GM19467 (cell line): ENCODE results near the gene IGFBP7.
"Not testable (repeated sequence)": the region's sequence is repeated elsewhere in the genome, so short reads cannot be mapped to it uniquely, and the experiment has no call there.

Source experiments
- ATAC-seq: cut with Tn5 transposase; IDR thresholded peaks from one replicate; pipeline ENCODE4 v1.9.1; 2021; ENCODE audit warnings: mild to moderate bottlenecking, moderate library complexity; ENCODE audit not compliant: unreplicated experiment

Gene IGFBP7

DNA sequence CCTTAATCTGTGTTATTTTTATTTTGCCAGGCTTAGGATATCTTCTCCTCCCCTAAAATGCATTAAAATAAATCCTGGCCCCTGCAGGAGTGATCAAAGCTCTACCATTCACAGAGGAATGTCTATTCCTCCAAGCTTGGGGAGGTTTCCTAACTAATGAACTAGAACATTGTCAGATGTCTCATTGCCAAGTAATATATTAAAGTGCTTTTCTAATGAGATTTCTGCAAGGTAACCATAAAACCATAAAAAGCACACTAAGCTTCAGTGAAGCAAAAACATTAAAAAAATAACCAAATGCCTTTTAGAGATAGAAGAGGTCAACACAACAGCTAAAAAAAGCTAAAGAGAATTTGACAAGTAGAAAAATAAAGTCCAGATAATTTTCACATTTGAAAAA, 34.8 kb downstream of the IGFBP7 start:
- ATAC-seq, result no peak

DNA sequence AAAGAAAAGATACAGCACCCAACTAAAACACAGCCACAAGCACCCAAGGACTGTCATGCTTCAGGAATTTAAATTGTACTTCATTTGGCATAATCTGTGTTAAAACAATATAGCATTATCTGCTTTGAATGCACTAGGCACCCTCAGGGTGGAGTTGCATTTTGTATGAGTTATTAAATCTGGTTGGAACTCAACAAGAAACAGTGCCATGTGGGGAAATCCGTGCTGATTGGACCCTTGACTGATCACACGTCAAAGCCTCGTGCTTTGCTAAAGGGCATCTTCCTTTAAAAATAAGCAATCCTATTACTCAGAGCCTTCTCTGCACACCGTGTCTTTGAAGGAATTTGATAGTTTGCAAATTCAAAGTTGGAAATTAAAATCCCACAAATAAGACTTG, 35.4 kb downstream of the IGFBP7 start:
- ATAC-seq, result no peak

DNA sequence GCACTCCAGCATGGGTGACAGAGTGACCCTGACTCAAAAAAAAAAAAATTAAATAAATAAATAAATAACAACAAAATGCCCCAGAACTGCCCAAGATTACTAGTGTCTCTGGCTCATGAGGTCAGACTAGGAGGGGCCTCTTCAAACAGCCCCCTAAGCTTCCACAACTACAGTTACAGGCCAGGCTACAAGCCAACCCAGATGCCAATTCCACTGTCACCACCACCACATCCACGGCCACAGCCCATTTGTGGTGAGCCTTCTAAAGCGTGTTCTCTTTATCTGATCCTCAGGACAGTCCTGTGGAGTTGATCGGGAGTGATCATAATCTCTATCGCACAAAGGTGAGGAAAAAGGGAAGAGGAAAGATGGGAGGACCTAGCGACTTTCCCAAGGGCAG, 36.6 kb downstream of the IGFBP7 start:
- no peak for ATAC-seq

DNA sequence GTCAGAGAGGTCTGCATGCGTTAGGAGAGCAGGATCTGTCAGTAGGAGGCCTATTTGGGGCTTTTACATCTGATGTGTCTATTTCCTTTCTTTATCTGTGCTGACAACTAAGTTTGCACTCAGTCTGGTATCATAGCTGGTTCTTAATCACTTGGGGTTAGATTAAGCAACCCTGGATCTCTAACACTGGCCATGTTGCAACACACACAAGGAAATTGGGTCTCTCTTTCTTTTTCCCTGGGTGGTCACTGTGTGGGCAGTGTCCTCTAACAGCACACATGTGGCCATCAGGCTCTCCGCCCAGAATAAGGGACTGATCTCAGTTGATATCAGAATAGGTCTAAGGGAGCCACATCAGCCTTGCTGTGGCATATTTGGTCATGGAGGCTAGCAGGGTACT, 38.9 kb downstream of the IGFBP7 start:
- ATAC-seq, result no peak

DNA sequence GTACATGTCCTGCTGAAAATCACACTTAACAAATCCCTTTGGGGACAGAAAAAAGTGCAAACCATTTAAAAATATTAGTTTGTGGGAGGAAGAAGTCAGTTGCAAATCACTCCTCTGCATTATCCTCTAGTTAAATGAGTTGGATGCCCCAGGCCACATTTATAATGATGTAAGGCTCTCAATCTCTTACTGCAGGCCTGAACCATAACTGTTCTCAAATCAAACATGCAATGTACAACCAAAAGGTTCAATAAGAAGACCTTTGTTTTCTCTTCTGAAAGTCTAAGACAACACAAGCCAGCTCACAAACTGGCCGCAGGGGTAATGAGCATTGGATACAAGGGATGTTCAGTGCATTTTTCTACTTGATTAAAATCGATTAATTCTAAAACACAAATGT, 39.7 kb downstream of the IGFBP7 start:
- no peak for ATAC-seq

DNA sequence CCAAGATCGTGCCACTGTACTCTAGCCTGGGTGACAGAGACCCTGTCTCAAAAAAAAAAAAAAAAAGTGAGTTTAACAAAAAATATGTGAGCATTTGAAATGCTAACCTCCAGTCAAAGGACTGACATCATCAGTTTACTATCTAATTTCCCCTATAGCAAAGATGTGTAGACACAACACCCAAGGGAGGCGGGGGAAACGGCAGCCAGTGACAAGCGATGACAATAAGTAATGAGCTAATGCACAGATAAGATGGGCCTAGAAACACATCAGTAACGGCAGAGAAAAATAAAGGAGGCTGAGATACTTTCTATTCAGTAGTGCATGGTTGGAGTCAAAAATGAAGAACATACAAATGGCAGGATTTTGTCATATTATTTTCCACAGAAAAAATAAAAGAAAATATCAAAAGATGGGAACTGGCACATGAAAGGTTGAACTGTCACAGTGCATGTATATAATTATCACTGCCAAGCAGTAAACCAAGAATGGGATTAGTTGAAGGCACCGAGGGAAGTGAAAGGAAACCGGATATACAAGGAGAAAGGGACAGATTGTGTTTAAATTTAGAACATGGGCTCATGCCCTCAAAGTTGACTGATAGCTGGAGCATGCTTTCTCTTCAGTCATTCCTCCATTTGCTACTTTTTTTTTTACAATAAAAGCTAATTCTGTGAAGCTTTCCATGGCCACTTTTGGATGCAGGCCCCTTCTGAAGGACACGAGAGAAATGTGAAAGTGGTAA, 41.8 kb downstream of the IGFBP7 start:
- no peak for ATAC-seq

DNA sequence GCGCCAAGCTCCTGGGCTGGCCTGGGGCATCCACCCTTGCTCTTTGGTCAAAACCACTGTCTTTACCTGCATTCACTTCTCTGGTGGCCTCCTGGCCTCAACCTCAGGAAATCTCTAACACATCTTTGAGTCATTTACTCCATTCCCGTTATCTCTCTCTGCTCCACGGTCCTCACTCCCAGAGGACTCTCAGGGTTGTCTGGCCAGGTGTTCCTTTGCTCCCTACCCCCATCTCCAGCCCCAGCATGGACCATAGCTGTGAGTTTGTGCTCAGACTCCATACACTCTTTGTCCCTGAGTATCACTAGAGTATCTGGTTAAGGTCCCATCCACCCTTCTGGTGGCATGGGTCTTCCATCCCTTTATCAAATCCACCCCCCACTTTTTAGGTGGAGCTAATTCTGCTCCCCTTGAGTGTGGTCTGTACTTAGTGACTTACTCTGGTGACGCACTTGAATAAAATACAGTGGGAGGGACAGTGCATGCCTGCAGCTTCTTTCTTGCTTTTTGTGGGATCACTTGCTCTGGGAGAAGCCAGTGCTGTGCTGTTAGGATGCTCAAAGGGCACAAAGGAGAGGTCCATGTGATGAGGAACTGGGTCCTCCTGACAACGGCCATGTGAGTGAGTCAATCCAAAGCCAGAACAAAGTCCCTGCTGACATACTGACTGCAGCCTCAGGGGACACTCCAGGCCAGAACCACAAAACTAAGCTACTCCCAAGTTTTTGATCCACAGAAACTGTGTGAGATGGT, 44.3 kb downstream of the IGFBP7 start:
- ATAC-seq, result no peak

DNA sequence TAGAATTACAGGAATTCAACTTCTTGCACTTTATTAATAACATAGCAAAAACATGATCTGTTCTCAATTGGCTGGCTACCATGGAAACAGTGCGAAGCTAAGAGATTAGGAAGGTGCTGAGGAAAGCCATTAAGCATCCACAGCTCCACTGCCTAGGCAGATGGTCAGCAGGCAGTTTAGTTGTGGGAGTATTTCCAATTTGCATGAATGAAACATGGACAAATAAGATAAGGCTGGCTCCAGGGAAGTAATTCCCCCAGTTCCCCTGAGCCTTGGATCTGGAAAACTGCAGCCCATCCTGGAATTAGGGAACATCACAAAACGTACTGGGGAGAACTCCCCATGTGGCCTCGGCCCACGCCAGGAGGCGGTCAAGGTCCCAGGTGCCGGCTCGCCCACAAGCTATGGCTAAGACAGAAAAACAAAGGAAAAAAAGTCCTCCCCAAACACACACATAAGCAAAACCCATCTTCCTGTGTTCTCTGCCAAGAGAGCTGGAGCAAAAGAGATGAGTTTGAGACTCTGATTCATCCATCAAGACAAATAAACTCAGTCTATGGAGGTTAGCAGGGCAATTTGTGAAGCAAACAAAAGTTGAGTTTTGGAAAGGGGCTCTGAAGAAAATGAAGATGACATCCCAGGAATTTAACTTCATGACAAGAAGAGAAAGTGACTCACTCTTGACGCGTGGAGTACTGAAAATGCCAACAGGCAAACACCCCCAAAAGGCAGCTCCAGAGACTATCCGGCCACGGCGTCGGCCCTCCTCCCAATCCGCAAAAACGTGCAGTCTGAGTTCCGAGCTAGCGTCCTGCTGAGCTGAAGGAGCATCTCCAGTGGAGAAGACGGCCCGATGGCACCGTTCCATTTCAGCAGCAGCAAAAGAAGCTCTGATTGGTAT, 45.1 kb downstream of the IGFBP7 start:
- no peak for ATAC-seq

DNA sequence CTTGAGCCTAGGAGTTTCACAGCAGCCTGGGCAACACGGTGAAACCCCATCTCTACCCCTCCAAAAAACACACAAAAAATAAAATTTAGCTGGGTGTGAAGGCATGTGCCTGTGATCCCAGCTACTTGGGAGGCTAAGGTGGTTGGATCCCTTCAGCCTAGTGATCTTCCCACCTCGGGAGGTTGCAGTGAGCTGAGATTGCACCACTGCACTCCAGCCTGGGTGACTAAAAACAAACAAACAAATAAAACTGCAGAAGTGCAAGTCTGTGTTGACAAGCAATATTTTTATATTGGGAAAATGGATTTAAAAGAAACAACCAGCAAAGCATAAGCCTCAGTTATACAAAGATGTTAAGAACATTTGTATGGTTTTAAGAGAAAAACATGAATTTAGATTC, 46.1 kb downstream of the IGFBP7 start:
- no peak for ATAC-seq

DNA sequence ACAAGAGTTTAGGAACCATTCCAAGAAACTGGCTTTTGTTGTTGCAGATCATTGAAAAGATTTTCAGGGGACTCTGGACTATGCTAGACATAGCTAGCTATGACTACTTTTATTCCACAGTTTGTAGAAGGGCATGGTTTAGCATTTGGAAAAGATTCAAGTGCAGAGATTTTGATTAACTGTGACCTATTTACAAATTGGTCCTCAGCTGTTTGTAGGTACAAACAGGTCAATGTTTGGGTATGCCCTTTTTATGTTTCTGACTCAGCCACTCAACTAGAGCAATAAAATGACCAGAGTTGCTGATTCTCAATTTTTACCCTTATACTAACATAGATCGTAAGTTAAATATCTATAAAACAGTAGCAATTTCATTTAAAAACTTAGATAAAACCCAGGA, 46.7 kb downstream of the IGFBP7 start:
- ATAC-seq, result no peak

DNA sequence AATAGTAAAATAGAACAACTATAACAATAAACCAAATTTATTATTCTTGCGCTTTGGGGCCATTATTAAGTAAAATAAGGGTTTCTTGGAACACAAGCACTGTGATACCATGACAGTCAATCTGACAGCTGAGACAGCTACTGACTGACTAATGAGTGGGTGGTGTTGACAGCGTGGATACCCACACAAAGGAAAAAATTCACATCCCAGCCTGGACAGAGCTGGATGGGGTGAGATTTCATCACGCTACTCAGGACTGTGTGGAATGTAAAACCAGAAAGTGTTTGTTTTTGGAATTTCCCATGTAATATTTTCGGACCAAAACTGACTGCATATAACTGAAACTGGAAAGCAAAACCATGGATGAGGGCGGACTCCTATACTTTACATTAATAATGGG, 48.8 kb downstream of the IGFBP7 start:
- ATAC-seq, result no peak

DNA sequence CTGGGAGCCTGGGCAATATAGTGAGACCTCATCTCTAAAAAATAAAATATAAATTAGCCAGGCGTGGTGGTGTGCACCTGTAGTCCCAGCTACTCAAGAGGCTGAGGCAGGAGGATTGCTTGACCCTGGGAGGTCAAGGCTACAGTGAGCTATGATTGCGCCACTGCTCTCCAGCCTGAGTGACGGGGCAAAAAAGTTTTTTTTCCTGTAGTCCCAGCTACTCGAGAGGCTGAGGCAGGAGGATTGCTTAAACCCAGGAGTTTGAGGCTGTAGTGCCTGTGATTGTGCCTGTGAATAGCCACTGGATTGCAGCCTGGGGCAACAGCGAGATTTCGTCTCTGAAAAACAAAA, 49.5 kb downstream of the IGFBP7 start:
- not testable (repeated sequence) for ATAC-seq

DNA sequence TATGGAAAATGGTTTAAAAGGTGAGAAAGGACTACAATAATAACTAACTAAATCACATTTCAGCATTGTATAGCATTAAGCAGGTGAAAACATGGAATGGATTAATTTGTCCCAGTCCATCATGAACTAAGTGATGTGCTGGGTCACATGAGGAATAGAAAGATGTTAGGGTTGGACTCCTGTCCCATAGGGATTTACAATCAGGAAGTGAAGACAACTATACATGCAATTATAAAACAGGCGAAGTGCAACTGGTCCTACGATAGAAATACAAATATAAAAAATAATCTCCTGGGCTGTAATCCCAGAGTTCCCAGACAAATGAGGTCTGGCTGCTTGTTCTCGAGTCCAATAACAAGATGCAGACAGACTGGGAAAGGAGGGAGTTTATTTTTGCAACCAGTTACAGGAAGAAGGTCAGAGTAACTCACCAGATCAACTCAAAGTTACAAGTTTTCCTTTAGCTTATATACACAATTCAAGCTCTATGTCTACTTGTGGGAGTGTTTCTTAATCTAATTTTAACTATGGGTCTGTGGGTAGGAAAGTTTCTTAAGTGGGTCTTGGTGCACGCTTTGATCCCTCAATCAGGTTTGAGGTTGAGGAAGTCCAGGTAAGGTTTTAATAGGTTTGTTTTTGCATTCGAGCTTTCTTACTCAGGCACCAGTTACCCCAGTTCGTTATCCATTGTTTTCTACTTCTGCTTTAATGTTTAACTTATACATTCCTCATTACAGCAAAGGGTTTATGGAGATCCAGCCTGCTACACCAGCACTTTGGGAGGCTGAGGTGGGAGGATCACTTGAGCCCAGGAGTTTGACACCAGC, 50.1 kb downstream of the IGFBP7 start:
- no peak for ATAC-seq

DNA sequence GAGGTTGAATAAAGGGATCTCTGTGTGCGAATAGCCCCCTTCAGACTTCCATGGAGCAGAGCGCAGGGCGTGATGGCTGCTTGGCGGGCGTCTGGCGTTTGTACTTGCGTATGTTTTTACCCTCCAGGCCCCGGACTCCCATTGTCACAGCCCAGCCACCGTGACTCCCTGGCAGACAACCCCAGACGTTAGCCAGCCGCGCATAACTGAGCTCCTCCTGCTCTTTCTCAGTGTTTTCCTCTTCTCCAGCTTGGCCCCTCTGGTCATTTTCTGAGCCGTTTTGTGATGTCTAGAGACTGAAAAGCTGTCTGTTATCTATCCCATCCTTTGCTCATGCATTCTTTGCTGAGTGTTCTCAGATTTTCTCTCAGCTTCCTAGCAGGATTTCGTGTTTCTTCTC, 54.3 kb downstream of the IGFBP7 start:
- no peak for ATAC-seq

DNA sequence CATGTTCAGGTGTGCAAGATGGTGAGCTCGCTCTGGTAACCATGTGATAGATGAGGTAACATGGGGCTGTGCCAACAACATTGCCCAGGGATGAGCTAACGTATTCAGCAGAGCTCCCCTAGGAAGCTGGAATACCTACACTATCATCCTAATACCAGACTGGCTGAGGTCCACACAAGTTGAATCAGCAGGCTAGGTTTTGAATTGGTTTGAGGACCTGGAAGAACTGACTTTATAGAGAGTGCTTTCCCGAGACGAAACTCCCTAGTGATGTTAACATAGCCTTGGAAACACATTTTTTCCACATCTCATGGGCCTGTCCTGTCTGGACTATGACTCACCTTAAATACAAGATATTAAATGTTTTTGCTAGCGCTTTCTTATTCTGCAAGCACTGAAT, 56.7 kb downstream of the IGFBP7 start:
- no peak for ATAC-seq

DNA sequence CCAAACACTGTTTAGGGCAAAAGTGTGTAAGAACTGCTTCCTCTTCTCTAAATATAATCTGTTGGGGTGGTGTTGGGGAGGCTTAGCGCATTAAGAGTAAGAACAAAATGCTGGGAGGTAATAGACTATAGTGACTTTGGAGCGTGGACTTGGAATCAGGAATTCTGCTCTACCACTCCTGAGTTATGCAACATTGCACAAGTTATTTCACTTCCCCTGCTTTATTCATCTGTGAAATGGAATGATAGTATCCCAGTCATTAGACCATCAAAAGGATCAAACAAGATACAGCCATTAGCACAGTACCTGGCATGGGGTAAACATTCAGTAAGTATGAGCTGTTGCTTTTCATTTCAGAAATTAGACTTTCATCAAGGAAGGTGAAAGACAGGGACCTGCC, 58.7 kb downstream of the IGFBP7 start:
- no peak for ATAC-seq

DNA sequence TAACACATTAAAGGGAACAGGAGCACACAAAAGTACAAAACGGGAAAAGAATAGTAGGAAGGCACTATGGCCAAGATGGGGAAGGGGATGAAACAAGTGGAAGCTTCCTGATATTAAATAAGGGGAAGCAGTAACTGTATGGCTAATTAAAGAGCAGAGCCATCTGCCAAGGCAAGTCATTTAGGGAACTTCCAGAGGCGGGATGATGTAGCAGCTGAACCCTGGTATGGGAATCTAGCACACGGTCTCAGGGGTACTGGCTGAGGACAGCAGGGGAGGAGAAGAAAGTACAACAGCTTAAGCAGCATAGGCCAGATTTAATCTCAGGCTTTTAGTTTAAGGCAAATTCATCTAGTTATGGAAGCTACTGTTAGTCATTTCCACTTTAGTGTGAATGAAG, 59.1 kb downstream of the IGFBP7 start:
- ATAC-seq, result no peak

DNA sequence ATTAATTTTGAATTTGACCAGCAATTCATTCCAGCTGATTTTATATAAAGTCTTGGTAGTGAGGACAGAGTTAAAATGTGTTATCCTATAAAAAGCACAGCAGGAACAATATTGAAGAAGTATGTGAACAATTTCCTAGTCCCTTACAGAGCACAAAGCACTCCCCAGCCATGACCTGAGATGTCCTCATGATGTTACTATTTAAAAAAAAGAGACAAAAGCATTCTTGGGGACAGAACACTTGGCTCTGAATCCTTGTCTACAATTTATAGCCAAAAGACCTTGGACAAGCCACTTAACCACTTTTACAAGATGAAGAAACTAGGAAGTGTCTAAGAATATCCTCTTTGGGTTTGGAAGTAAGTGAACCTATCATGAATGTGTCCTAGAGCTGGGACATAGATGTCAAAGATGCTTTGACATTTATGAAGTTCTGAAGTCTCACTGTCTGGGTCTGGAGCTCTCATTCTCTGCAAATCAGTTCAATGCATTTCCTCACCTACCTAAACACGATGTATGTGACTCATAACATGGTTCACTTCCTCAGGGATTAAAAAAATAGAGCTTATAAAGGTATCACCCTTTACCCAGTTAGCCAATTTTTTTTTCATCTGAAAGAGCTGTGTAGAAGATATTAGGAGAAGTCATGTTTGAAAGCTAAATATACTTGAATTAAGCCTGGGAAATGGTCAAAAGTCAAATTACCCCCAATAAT, 61.4 kb downstream of the IGFBP7 start:
- ATAC-seq, result no peak

DNA sequence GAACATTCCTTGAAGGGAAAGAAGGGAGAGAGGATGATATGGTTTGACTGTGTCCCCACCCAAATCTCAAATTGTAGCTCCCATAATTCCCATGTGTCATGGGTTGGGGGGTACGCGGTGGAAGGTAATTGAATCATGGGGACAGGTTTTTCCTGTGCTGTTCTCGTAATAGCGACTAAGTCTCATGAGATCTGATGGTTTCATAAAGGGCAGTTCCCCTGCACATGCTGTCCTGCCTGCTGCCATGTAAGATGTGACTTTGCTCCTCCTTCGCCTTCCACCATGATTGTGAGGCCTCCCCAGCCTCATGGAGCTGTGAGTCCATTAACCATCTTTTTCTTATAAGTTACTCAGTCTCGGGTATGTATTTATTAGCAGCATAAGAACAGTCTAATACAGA, 63.1 kb downstream of the IGFBP7 start:
- not testable (repeated sequence) for ATAC-seq

DNA sequence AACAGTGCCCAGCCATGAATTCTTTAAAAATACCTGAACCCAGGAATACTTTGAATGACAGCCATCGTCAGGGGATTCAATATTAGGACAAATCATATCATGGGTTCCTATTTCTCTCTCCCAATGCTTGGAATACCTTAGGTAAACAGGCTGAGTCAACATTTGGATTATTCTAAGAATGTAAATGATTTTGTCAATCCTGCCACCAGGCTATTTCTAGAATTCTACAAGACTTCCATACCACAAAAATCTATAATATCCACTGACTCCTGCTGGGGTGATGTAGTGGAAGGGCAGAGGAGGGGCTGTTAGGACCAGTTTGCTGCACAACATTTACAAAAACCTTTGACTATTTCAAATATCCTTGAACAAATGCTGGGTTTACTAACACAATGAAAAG, 65.2 kb downstream of the IGFBP7 start:
- ATAC-seq, result no peak
